ENCODE results near the gene DOC2B.

DOC2B gene

GRCh38 chr17:192666-193425 is 11.4 kb upstream of the DOC2B start:
- no peaks in the 10 kb centered on the region for H3K79me2 ChIP-seq (ENCODE audit: low read length)
- H3K4me3 ChIP-seq (ENCODE audit: low read length) = no peak overlapping the region
- H3K27me3 ChIP-seq (ENCODE audit: low read depth, low read length) = no peaks in the 10 kb centered on the region
- no peaks in the 10 kb centered on the region for H3K9me3 ChIP-seq (ENCODE audit: insufficient read depth, low read length)
- H3K27ac ChIP-seq (ENCODE audit: low read length) = no peak overlapping the region
- no peaks in the 10 kb centered on the region for H4K20me1 ChIP-seq (ENCODE audit: insufficient read depth, low read length)
- TF ChIP-seq CTCF (IDR thresholded peaks at IDR 0.05; ENCODE audit: low read depth, low read length) = no peak
- no peak for TF ChIP-seq EZH2phosphoT487 (IDR thresholded peaks at IDR 0.05; ENCODE audit: low read depth)
- no peak overlapping the region for H2AFZ ChIP-seq (ENCODE audit: low read depth, low read length)
- H3K4me2 ChIP-seq (ENCODE audit: low read length) = no peak overlapping the region
- no peak overlapping the region for H3K9ac ChIP-seq (ENCODE audit: low read length)
- peaks cover 32% of the 10 kb centered on the region for H3K4me1 ChIP-seq (ENCODE audit: low read length)
- H3K36me3 ChIP-seq (replicated peaks; ENCODE audit: low read depth, low read length) = no peaks in the 10 kb centered on the region

GRCh38 chr17:189444-189843 is 8.0 kb upstream of the DOC2B start:
- Histone ChIP-seq H3K27ac (ENCODE audit: low read length) (peak overlapping the region; percentile 74), H3K79me2 (ENCODE audit: low read length) (no peaks in the 10 kb centered on the region), H3K36me3 (replicated peaks; ENCODE audit: low read depth, low read length) (no peaks in the 10 kb centered on the region), H3K27me3 (ENCODE audit: low read depth, low read length) (no peaks in the 10 kb centered on the region), H3K4me2 (ENCODE audit: low read length) (peak overlapping the region; percentile 53), H2AFZ (ENCODE audit: low read depth, low read length) (no peak overlapping the region), H3K4me3 (ENCODE audit: low read length) (0 out of 2 replicates have a peak overlapping the region, but pooled peaks have one; percentile 3), H4K20me1 (ENCODE audit: insufficient read depth, low read length) (no peaks in the 10 kb centered on the region), H3K9ac (ENCODE audit: low read length) (peak overlapping the region; percentile 18; the same call in 1 of the 2 replicates), H3K9me3 (ENCODE audit: insufficient read depth, low read length) (no peaks in the 10 kb centered on the region), H3K4me1 (ENCODE audit: low read length) (peaks cover 53% of the 10 kb centered on the region)
- no peak for TF ChIP-seq EZH2phosphoT487 (IDR thresholded peaks at IDR 0.05; ENCODE audit: low read depth)
- no peak for TF ChIP-seq CTCF (IDR thresholded peaks at IDR 0.05; ENCODE audit: low read depth, low read length)

GRCh38 chr17:187130-187529 is 5.7 kb upstream of the DOC2B start:
- Histone ChIP-seq H3K27me3 (ENCODE audit: low read depth, low read length) (no peaks in the 10 kb centered on the region), H3K27ac (ENCODE audit: low read length) (peak overlapping the region; percentile 60; the same call in 1 of the 2 replicates), H3K9me3 (ENCODE audit: insufficient read depth, low read length) (no peaks in the 10 kb centered on the region)

More at GRCh38 chr17:187130-187529, 5.7 kb upstream of the DOC2B start:
- no peak overlapping the region for H2AFZ ChIP-seq (ENCODE audit: low read depth, low read length)
- H3K79me2 ChIP-seq (ENCODE audit: low read length) = no peaks in the 10 kb centered on the region
- TF ChIP-seq CTCF (IDR thresholded peaks at IDR 0.05; ENCODE audit: low read depth, low read length) (no peak), EZH2phosphoT487 (IDR thresholded peaks at IDR 0.05; ENCODE audit: low read depth) (no peak)
- H3K4me2 ChIP-seq (ENCODE audit: low read length) = 0 out of 2 replicates have a peak overlapping the region, but pooled peaks have one; percentile 56
- peaks cover 53% of the 10 kb centered on the region for H3K4me1 ChIP-seq (ENCODE audit: low read length)
- H3K36me3 ChIP-seq (replicated peaks; ENCODE audit: low read depth, low read length) = no peaks in the 10 kb centered on the region
- no peak overlapping the region for H3K9ac ChIP-seq (ENCODE audit: low read length)
- no peaks in the 10 kb centered on the region for H4K20me1 ChIP-seq (ENCODE audit: insufficient read depth, low read length)
- H3K4me3 ChIP-seq (ENCODE audit: low read length) = no peak overlapping the region
